Amygdala (tissue), 56 donors: ENCODE results near the gene CHST11.

Source experiments
- DNase-seq, 56 donors: peaks; one replicate each; lab custom pipeline; 2025; lab: John Stamatoyannopoulos, UW

The CHST11 gene

DNA sequence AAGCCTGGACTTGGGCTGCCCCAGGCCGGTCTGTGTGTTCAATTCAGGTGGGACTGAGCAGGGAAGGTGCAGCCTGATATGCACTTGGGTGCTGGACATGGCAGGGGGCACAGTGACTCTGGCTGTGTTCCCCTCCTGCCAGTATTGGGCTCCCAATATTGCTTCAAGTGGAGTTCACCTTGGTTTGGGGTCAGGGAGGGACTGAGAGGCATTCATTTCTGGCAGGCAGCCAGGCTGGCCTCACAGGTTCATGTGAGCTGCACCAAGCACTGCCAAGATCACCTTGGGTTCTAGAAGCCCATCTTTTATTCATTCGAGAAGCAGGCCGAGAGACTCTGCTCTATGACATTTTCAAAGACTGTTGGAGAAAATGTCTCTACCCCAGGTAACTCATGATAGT lies 245.0 kb downstream of the CHST11 start:
- no peak for DNase-seq

DNA sequence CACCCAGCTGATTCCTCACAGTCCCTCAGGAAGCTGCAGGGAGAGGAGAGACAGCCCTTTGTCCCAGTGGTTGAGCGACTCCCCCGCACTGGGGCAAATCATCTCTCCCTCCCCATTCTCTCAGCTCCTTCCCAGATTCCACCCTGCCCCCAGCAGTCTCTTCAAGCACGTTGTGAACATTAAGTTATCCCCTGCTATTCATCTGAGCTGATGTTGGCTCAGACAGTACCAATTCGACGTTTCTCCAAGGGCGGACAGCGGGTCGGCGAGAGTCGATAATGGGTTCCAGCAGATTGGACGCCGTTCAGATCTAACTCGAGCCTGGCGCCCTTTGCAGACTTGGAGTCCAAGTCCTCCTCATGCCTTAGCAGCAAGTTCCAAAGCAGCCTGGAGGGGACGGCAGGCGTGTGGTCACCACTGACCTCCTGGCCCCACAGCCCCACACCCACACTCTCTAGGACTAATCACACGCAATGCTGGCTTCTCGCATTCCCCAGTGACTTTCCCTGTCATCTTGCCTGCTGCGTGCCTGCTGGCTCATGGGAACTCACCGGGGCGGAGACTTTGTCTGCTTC lies 245.9 kb downstream of the CHST11 start:
- peak in 1 of 56 donors; percentile 10 for DNase-seq

DNA sequence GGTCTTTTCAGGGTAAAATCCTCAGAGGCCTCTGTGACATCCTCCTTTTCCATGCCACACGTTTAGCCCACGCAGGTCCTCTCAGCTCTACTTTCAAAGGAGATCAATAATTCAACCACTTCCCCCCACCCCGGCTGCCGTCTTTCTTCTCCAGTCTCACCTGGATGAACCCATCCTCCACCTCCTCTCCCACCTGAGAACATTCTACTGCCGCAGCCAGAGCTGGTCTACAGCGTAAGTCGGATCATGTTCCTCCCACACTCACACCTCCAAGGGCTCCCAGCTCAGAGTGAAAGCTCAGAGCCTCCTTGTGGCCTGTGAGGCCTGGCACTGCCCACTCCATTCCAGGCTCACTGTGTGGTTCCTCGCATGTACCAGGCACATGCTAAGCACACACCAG lies 246.6 kb downstream of the CHST11 start:
- DNase-seq = no peak

DNA sequence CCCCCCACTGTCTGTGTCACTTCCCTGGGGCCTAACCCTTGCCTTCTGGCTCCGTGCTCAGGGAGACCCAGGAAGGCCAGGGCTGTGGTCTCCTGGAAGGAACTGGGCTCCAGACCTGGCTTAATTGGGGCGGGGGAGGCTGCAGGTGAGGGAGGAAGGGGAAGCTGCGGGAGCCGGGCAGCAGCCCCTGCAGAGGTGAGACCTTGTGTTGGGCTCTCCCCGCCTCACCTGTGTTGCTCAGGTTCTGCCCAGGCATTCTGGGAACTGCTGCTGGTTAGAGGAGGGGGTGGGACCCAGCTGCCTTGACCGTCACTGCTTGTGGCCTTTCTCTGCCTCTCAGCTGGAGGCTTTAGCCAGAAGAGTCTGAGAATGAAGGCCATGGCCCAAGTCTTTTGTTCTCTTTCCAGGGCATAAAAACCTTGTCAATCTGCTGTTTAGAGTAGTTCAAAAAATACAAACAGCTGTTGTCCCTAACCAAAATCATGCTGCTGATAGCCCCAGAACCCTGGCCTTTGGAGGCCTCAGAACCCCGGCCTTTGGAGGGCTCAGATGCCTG lies 247.6 kb downstream of the CHST11 start:
- DNase-seq = no peak

DNA sequence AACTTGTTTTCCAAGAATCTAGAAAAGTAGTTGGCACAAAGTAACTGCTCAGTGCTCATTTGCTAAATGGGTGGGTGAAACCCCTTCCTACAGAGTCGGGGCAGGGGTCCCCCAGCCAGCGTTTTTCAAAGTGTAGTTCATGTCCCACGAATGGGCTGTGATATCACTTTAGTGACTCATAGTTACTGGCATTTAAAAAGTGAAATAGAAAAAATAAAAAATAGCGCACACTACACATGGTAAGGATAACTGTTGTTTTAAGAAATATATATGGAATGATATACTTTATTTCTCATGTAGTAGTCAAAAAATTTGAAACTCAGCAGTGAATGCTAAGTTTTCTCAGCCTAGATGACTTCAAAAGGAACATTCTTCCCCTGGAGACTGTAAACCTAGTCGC lies 250.4 kb downstream of the CHST11 start:
- DNase-seq = no peak

DNA sequence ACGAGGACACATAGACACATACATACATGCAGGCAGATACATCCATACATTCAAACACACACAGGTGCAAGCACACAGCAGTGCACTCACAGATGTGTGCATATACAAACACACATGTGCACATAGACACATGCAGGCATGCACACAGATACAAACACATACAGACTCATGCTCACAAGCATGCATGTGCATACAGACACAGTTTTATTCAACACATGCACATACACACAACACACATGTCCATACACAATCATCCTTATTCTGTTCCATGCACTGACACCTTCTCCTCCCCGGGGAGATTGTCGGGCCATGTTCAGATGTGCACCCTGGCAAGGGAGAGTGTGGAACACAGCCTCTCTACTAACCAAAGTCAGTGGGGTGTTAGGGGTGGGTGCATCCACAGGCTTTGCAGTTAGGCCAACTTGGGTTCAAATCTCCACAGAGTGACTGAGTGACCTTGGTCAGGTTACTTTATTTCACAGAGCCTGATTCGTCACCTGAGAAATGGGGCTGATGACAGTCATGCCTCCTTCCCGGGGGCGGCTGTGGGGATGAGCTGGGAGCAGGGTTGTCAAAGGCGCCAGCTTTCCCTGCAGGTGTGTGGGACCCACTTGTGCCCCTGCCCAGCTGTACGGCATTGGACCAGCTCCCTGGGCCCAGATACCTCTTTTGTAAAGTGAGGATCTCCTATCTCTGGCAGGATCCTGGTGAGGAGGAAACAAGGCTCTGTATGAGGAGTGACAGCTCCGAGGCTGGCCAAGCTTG lies 251.2 kb downstream of the CHST11 start:
- DNase-seq = no peak

DNA sequence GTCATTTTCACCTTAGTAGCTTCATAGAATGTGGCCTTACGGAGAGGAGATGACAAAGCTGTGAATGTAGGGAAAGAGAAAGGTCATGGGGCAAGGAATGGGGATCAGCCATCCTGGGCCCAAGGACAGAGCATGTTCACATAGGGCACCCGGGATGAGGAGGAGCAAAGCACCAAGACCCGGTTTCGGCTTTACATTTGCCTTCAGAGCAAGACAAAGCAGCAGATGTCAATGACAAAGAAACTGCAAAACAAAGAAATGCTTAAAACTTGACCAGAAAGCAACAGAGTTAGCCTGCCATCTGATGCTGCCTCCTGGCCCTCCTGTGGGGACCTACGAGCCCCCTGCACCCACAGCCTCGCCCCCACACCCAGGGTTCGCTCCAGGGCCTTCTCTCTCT lies 252.1 kb downstream of the CHST11 start:
- no peak for DNase-seq

DNA sequence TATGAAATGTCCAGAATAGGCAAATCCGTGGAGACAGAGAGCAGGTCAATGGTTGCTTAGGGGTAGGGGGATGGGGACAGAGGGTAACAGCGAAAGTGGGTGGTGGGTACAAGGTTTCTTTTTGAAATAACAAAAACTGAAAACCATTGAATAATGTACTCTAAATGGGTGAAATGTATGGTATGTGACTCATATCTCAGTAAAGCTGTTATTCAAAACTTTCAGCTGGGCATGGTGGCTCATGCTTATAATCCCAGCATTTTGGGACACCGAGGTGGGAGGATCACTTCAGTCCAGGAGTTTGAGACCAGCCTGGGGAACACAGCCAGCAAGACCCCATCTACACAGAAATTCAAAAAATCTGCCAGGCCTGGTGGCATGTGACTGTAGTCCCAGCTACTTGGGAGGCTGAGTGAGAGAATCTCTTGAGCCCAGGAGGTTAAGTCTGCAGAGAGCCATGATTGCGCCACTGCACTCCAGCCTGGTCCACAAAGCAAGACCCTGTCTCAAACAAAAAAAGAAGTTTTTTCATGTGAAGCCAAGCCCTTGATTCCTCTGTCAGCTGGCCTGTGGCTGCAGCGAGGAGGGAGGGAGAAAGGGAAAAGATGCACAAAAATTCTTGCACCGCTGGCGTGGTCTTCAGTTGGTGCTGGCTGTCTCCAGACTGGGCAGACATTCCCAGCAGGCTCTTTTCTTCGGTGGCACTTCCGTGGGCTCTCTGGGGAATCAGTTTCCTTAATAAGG lies 253.1 kb downstream of the CHST11 start:
- DNase-seq = peak in 6 of 56 donors; percentile 6 to 64 (median 16)

DNA sequence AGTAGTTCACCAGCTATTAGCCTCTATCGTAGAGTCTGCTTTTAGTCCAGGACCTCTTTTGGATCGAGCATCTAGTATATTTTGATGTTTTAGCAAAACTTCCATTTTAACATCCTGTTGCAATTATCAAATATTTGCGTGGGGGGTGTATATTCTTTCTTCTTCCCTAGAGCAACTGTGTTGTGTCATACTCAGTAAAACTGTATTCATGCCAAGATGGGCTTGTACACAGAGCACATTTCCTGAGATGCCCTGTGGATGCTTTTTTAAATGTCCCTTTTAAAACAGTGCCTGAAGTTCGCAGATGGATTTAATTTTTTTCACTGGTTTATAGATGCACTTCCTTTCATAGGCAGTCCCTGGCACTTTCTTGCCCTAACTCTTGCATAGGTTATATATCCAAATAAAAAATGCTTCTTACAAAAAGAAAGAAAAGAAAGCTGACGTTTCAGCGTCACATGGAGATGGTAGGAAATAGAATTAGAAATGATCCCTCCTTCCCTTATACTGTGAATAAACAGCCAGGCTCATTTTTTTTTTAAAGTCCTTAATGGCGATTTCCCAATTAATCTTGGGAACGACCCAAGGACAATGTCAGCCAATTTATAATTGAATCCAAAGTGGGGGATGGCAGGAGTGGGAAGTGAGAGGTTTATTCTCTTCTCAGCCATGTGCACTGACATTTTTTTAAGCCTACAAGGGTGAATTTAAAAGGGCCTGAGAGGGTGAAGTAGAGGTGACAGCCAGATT lies 254.4 kb downstream of the CHST11 start:
- DNase-seq = peak in 5 of 56 donors; percentile 7 to 14 (median 13)

DNA sequence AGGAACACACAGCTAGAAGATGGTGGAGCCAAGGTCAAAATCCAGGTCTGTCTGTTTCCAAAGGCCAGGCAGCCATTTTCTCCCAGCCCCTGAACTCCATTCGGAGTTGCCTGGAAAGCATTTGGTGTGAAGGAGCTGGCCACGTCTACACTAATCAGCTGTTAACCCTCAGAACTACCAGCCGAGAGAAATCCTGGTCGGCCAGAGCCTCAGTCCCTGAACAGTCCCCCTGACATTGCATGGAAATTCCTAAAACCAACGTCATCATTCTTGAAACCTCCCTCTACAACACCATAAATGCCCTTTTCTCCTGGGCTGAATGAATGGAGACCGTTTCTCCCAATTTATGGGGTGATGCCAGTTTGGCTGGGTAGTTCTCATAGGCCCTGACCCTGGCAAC lies 255.7 kb downstream of the CHST11 start:
- no peak for DNase-seq

DNA sequence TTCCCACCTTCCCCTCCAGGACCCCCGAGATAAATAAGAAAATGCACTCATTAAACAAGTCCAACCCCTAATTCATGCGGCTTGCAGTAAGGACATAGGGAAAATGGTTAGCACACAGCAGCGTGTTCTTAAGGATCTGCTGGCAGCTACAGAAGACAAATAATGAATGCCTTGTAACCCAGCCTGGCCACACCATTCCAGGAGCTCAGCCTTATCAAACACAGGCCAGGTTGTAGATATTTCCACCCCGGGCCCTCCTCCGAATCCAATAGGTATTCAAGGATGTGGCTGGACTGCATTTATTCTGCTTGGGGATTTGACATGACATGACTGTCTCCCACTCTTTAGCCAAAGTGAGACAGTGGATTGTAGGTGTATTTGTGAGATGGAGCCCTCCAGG lies 256.2 kb downstream of the CHST11 start:
- no peak for DNase-seq

DNA sequence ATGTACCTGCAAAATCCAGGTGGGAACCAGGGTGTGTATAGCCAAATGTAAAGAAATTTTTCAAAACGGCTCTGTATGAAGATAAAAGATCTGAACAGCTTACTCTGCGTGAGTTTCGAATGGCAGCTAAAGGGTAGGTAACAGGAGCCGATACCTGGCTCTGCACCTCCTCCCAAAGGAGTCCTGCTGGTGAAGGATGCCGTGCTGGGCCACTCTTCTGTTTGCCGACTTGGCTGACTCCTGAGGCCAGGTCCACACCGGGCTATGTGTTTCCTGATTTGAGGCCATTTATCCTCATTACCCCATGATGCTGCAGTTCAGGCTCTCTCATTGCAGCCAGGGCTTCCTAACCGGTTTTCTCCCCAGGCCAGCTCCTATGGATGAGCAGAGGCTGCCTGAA lies 256.7 kb downstream of the CHST11 start:
- DNase-seq = no peak

DNA sequence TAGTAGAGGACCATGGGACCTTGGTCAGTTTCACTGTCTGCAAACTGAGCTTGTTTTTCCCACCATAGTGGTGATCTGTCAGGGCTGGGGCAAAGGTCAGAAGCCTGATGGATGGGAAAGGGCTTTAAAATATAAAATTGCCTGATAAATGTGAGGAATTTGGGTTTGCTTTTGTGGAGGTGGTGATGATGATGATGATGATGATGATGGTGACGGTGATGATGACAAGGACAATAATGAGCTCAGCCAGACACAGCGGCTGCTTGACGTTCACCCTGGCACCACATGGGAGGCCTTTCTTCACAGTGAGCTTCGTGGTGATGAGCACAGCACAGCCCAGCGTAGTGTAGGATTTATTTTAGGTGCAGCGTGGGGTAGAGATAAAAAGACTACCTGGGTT lies 257.6 kb downstream of the CHST11 start:
- no peak for DNase-seq

DNA sequence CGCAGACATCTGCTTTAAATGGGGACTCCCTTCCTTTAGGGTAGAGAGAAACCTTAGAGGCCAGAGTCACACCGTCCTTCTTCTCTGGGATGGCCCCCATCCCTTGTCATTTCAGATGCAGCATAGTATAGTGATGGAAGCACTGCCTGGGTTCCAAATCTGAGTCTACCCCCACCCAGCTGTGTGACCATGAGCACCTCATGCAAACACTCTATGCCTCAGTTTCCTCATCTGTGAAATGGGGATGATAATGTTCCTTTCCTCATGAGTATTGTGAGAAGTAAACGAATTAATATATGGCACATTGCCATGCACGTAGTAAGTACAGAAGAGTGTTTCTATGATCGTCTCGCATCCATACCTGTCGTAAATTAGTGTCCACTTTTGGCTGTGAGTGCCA lies 259.4 kb downstream of the CHST11 start:
- DNase-seq = no peak

DNA sequence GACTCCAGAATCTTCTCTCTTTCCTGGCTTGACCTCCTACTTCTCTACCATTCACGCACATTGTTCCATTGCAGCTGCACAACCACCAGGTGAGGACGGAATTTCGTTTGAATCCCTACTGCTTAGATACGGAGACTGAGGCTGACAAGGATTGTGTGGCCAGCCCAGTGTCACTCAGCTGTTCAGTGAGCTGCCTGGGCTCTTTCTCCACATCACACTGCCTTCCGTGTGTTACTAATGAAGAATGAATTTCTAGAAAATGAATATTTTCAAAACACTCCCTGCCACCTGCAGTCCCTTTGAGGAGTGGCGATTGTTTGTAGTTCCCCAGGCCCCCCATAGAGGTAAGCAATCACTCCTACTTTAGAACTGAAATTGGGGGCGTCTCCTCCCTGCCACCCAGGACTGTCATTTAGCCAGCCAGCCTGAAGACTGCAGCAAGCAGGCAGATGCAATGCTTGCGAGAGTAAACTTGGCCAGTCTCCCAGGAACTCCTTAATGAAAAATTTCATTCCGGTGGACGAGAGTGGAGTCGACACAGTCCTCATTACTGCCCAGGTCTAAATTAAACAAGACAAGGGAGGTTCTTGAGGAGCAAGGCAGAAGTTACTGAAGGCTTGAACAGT lies 261.7 kb downstream of the CHST11 start:
- DNase-seq = peak in 6 of 56 donors; percentile 14 to 43 (median 26)

DNA sequence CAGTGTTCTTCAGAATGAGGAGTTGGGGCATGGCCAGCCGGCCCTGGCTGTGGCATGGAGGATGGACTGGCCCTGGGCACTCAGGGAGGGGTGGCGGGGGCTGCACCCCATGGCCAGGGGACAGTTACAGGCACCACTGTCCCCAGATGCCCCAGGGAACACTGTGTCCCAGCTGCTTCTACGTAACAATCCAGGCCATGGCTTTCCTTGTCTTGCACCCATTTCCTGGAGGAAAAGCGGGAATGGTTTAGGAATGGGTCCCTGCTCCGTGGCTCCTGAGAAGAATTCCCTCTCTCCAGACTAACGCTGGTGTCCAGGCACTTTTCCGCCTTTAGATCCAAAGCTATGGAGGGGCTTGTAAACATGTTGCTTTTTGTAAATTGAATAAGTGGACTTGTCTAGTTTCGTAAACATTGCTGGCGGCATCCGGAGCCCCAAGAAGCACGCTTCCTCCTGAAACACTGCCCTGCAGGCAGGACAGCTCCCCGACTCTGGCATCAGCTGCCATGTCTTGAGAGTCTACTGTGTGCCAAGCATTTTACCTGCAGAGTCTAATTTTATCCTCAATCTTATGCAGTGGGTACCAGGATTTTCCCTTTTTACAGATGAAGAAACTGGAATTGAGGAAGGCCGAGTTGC lies 263.1 kb downstream of the CHST11 start:
- peak in 2 of 56 donors; percentile 10 to 15 for DNase-seq

DNA sequence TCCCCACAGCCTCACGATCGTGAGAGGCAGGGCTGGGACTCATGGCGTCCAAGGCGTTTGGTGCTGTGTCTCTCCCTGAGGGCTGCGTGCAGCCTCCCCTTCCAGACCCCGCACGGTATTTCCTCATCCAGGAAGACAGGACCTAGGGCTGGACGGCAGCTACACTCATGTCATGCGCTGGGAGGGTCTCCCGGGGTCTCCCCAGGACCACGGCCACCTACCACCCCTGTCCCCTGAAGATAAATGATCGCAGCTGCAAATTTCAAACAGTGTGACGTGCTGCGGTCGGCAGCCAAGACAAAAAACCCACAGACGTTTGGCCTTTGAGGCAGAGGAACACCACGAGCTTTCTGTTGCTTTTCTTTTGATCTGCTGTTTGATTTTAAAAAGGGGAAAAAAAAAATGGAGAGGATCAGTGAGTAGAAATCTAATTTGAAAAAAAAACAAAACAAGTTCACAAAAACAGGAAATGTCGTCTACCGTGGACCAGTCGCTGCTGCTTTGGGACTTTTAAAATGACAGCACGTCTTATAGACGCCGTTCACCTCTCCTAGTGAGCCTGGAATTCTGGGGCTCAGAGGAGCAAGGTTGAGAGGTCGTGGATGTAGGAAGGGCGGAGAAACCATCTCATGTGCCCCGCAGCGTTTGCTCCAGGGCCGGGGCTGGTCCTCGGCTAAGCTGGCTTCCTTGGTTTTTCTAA lies 263.7 kb downstream of the CHST11 start:
- DNase-seq = peak in 5 of 56 donors; percentile 8 to 28 (median 18)

DNA sequence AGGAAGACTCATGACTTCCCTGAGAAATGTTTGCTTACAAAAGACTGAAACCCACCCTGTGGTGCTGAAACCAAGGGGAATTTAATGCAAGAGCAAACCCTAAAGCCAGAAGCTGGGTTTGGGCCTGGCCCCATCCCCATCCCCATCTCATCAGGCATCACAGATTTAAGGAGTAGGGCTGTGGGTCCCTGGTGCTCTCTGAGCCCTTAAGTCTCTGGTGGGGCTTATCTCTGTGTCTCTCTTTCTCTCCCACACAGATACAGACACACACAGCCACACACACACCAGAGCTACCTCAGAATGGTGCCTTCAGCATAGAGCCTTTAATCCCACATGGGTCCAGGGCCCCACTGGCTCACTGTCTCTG lies 264.3 kb downstream of the CHST11 start:
- no peak for DNase-seq

DNA sequence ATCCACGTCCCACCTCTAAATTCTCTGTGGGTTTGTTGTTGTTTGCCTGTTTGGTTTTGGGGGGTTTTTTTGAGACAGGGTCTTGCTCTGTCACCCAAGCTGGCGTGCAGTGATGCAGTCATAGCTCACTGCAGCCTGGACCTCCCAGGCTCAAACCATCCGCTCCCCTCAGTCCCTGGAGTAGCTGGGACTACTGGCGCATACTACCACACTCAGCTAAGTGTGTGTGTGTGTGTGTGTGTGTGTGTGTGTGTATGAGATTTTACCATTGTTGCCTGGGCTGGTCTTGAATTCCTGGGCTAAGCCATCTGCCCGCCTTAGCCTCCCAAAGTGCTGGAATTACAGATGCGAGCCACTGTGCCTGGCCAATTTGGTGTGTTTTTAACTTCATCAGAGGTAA lies 265.2 kb downstream of the CHST11 start:
- no peak for DNase-seq
